Body of pancreas (tissue), 4 donors: ENCODE results near the gene CSF1R.

Source experiments
- POLR2A ChIP-seq, 3 donors: fragments of 450-650 bp; IDR thresholded peaks; one replicate each; pipeline ENCODE4 v1.6.1; 2016; ENCODE audit warnings: antibody characterized with exemption in 3 of 3, mild to moderate bottlenecking in 2 of 3
- TF ChIP-seq, protein P1 (sequence below), 7 experiments: fragments of 450-650 bp in 4 of 7; fragments of 200-600 bp in 3 of 7; sonication (generic) in 3 of 7; IDR thresholded peaks; one replicate each; pipeline ENCODE4 v1.5.1; 2016 to 2019; ENCODE audit warnings: antibody characterized with exemption in 7 of 7

DNA sequence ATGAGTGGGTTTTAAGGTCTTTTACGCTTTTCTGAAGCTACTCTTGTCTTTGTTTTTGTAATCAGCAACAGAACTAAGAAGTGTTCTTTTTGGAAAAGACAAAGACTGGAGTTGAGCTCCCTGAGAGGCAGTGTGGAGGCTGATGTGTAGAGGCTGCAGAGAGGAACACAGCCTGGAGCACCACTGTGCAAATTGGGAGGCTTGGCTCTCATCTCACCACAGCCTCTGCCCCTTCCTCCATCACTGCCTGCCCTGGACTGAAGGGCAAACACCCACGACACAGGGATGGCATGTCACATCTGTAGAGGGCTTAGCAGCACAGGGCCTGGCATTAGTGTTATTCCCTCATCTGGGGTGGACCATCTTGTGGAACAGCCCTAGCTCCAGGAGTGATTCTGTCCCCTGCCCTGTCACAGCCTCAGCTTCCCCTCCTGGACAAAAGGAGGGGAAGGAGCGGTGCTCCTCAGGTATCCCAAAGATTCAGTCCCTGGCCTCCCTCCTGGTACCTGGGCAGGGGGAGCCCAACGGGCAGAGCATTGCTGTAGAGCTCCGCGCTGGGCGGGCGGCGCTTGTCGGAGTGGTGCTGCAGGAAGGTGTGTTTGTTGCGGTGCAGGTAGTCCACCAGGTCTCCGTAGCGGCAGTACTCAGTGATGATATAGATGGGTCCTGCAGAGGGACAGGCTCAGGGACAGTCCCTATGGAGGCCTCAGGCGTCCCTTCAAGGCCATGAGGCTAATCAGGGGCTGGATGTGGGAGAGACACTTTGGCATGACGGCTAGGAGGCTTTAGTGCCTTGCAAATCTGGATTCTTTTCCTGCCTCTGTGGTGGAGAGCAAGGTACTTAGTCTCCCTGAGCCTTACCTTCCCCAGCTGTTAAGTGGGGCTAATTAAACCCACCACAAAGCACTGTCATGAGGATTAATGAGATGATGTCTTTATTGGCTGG is 36.5 kb upstream of the CSF1R start:
- TF ChIP-seq, protein P1, sequence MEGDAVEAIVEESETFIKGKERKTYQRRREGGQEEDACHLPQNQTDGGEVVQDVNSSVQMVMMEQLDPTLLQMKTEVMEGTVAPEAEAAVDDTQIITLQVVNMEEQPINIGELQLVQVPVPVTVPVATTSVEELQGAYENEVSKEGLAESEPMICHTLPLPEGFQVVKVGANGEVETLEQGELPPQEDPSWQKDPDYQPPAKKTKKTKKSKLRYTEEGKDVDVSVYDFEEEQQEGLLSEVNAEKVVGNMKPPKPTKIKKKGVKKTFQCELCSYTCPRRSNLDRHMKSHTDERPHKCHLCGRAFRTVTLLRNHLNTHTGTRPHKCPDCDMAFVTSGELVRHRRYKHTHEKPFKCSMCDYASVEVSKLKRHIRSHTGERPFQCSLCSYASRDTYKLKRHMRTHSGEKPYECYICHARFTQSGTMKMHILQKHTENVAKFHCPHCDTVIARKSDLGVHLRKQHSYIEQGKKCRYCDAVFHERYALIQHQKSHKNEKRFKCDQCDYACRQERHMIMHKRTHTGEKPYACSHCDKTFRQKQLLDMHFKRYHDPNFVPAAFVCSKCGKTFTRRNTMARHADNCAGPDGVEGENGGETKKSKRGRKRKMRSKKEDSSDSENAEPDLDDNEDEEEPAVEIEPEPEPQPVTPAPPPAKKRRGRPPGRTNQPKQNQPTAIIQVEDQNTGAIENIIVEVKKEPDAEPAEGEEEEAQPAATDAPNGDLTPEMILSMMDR (IDR thresholded peaks at IDR 0.05): no peak
- no peak for TF ChIP-seq POLR2A (IDR thresholded peaks at IDR 0.05)
